EH (cell line): ENCODE data around the gene ATG7.
"Not testable (repeated sequence)": the region's sequence is repeated elsewhere in the genome, so short reads cannot be mapped to it uniquely, and the experiment has no call there.

Experiments
- DNase-seq: peaks from one replicate; pipeline ENCODE4 v3.0.0-alpha.2; 2015; ENCODE audit warnings: low read depth

Gene ATG7

DNA sequence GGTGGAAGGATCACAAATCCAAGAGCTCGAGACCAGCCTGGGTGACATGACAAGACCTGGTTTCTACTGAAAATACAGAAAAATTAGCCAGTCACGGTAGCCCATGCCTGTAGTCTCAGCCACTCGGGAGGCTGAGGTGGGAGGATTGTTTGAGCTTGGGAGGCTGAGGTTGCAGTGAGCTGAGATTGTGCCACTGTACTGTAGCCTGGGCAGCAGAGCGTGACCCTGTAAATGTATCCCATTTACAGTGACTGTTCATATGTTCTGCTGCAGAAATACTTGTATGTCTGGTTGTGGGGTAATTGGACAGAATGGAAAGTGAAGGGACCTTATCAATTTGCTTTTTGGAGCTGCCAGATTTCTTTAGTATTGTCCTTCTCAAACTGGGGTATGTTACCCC is 24.9 kb downstream of the ATG7 start:
- DNase-seq = no peak

DNA sequence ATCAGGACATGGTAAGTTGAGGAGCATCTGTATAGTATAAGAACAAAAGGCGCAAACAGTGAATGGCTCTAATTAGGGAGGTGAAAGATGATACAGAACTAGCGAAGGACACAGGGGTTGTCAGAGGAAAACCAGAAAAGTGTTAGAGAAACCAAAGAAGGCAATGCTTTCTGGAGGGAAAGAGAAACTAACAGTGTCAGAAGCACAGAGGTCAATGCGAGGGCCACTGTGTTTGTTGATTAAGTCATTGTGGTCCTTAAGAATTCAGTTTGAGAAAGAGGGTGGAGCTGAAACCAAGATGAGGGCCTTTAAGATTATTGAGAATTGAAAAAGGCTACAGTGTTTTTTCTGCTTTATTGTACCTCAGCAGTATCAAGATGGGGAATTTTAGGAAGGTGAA is 28.8 kb downstream of the ATG7 start:
- DNase-seq = peak; percentile 39

DNA sequence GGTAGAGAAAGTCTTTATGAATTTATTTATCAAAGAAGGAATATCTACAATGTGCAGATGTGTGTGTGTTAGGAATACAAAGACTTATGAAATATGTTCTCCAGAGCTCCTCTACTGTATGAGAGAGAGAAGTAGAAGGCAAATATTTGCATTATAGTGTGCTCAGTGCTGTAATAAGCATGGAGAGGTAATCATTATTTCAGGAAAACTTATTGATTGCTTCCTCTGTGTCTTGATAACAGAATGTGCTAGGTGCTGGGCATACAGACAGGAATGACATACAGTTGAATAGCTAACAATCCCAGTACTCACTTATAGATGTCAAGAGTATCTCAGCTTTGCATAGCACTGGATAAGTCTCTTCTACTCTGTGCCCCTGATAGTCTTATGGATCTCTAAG is 30.2 kb downstream of the ATG7 start:
- DNase-seq = no peak

GRCh38 chr3:11304175-11304574 is 32.0 kb downstream of the ATG7 start:
- no peak for DNase-seq

DNA sequence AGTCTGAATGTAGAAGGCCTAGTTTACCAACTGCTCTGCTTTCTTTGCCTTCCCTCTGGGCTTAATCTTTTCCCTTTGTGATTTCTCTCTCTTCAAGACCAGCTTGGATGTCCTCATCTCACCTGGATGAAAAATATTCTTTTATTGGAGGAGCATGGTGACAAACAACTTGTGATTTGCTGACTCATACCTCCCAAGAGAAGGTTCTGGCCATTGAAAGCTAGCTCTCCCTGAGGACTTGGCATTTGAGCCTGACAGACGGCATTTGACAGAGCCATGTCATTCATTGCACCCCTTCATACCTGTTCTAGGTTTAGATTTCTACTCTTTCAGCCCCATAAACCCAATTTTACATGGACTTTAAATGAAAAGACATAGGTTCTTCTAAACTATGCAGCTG is 33.3 kb downstream of the ATG7 start:
- peak; percentile 28 for DNase-seq

- no peak for DNase-seq
Observed at GRCh38 chr3:11306817-11307589, 34.8 kb downstream of the ATG7 start.

- no peak for DNase-seq
Observed at GRCh38 chr3:11307830-11308432, 35.7 kb downstream of the ATG7 start.

DNA sequence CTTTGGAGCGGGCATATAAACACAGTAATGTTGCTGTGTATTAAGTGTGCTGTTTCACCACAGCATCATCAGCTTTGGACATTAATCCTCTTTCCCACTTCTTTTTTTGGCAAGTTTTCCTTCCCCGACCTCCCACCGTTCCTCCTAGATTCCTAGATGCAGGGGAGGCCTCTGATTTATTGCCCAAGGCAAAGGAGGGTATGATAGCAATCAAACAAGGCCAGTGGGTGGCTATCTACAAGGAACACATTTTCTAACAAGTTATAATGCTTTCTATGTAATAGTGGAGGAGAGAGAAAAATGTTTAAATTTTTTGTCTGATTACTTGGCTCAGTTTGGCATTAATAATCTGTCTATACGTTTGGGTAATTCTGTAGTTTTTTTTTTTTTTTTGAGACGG is 38.1 kb downstream of the ATG7 start:
- DNase-seq = no peak

- DNase-seq = peak; percentile 46
Observed at GRCh38 chr3:11312166-11312565, 40.0 kb downstream of the ATG7 start.

DNA sequence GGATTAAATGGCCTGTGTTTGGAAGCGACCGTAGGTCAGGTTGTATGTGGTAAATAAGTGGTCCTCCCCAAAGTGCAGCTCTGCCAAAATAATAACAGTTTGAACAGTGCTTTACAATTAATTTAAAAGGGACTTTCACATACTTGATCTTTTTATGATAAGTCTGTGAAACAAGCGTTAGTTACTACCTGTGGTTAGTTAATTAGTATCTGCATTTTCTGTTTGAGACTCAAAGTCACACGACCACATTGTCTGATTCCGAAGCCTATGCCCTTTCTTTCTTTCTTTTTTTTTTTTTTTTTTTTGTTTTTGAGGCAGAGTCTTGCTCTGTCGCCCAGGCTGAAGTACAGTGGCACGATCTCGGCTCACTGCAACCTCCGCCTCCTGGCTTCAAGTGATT is 45.1 kb downstream of the ATG7 start:
- DNase-seq = no peak

DNA sequence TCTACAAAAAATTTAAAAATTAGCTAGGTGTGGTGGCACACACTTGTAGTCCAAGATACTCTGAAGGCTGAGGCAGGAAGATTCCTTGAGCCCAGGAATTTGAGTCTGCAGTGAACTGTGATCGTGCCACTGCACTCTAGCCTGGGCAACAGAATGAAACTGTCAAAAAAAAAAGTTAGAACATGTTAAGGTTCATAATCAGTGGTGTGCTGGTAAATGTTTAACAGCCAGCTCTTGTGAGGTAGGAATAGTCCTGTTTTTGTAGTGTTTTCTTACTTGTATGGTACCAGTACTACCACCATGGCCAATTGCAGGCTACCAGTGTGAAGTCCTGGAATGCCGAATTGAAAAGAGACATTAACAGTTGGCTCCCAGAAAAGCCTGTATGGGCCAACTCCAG is 50.7 kb downstream of the ATG7 start:
- no peak for DNase-seq

- DNase-seq = no peak
Observed at GRCh38 chr3:11323813-11324212, 51.6 kb downstream of the ATG7 start.

DNA sequence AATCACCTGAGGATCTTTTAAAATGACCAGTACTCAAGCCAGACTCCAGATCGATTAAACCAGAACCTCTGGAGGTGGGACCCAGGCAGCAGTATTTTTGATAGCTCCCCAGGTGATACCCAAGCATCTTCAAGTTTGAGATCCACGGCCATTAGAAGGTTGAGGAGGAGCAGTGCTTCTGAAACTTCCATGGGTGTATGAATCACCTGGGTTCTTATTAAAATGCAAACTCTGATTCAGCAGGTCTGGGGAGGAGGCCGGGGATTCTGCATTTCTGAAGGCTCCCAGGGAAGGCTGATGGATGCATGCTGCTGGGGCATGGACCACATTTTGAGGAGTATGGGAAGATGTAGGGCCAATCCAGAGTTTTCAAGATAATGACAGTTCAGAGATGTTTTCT is 55.4 kb downstream of the ATG7 start:
- DNase-seq = no peak

GRCh38 chr3:11328196-11328945 is 56.2 kb downstream of the ATG7 start:
- peak; percentile 27 for DNase-seq

DNA sequence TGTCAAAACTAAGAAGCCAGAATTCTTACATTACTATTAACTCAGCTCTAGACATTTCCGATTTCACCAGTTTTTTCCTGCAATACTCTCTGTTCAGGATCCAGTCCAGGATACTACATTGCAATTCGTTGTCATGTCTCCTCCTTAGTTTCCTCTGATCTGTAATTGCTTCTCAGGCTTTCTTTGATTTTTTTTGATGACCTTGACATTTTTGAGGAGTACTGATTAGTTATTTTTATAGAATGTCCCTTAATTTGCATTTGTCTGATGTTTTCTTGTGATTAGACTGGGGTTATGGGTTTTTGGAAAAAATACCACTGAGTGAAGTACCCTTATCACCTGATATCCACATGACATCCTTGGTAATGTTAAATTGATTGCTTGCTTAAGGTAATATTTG is 57.6 kb downstream of the ATG7 start:
- DNase-seq = no peak

- peak; percentile 56 for DNase-seq
Observed at GRCh38 chr3:11331101-11331500, 58.9 kb downstream of the ATG7 start.

DNA sequence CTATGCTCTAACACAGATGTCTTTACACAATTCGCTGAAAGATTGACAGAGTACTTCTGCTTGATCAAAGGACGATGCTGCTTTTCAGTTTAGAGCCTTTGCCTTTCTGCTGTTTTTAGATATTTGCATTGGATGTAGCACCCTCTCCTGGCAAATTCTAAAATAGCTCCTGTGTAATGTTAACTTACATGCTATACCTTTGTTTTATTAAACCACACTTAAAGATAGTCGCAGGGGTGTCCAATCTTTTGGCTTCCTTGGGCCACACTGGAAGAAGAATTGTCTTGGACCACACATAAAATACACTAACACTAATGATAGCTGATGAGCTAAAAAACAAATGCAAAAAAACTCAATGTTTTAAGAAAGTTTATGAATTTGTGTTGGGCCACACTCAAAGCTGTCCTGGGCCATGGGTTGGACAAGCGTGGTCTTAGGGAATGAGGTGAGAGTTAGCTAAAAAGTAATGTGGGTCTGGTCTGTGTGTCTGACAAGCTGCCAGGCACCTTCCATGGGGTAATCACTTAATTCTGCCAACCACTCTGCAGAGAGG is 62.9 kb downstream of the ATG7 start:
- peak; percentile 78 for DNase-seq

GRCh38 chr3:11339541-11339940 is 67.3 kb downstream of the ATG7 start:
- no peak for DNase-seq

- peak; percentile 70 for DNase-seq
Observed at GRCh38 chr3:11346416-11346815, 74.2 kb downstream of the ATG7 start.

DNA sequence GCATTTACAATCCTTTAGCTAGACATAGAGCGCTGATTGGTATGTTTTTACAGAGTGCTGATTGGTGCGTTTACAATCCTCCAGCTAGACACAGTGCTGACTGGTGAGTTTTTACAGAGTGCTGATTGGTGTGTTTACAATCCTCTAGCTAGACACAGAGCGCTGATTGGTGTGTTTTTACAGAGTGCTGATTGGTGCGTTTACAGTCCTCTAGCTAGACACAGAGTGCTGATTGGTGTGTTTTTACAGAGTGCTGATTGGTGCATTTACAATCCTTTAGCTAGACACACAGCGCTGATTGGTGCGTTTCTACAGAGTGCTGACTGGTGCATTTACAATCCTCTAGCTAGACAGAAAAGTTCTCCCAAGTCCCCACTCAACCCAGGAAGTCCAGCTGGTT is 76.7 kb downstream of the ATG7 start:
- DNase-seq = not testable (repeated sequence)

DNA sequence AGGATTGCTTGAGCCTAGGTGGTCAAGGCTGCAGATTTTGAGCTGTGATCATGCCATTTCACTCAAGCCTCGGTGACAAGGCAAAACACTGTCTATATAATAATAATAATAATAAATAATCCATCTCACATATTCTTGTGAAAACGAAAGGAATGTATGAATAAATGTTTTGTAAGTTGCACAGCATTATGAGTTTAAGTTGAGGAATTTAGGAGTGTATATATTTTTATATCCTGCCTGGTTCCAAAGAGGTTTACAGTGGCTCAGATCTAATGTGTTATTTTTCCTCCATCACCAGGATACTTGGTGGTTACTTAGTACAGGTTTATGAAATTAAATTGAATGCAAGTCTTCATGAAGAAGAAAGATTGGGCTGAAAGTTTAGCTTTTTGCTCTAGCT is 77.2 kb downstream of the ATG7 start:
- peak; percentile 57 for DNase-seq

DNA sequence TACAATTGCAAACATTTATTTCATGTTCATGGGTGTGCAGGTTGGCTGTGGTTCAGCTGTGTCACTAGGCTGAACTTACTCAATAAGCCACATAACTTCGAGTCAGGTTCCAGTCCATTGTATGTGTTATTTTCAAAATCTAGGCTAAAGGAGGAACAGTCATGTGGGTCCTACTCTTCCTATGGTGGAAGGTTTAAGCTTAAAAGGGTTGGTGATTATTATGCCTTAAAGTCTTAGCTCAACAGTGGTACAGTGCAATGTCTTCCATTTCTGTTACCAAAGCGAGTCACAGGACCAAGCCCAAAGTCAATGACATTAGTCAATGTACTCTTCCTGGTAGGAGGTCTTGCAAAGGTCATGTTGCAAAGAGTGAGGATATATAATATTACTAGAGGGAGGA is 78.2 kb downstream of the ATG7 start:
- DNase-seq = peak; percentile 37

GRCh38 chr3:11351451-11351850 is 79.3 kb downstream of the ATG7 start:
- no peak for DNase-seq
